Measurements from ENCODE around the gene SST. TPM values are rescaled to one million over a fixed set of nuclear protein-coding genes. Genes with fewer than 3 reads are reported as not detected.

Gene SST
- total RNA-seq, 1 experiment from 2014 or later, result not detected

DNA sequence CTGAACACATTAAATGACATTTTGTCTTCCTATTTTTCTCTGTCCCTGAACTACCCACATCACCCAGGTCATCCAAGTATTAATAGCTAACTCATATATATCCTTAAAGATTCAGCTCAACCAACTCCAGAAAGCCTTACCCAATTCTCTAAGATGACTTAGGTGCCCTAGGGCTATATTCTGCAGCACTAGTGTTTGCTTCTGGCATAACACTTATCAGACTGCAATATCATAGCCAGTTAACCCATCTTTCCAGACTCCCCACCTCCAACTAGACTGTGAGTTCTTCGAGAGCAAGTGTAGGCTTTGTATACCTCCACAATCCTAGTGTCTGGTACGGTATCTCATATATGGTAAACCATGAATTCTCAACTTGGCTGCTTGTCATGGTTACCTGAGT is 50.7 kb downstream of the SST start:
- Mint-ChIP-seq H3K4me1 (ENCODE audit: low read depth, unreplicated experiment) (no peaks in the 10 kb centered on the region), H3K9me3 (ENCODE audit: unreplicated experiment) (no peaks in the 10 kb centered on the region), H3K36me3 (ENCODE audit: insufficient read depth, unreplicated experiment) (no peaks in the 10 kb centered on the region), H3K4me3 (ENCODE audit: unreplicated experiment) (no peak overlapping the region), H3K27me3 (ENCODE audit: insufficient read depth, unreplicated experiment) (no peaks in the 10 kb centered on the region), H3K27ac (ENCODE audit: unreplicated experiment) (no peak overlapping the region)
- POLR2A ChIA-PET, result no interaction called here
- BruUV-seq (replicated peaks), result no TSS peak
- H3K4me1 ChIP-seq, result no peaks in the 10 kb centered on the region
- H3K36me3 ChIP-seq (ENCODE audit: control insufficient read depth, insufficient read depth, low read length), result no peaks in the 10 kb centered on the region
- CTCF ChIA-PET, result interaction anchor here (2.0 kb wide), 1 partner anchor 60 kb away, joined by 14 read pairs; no protein-coding TSS in a partner anchor
- no peak overlapping the region for H3K4me3 ChIP-seq (ENCODE audit: low read depth, low read length)
- TF ChIP-seq, protein P1, sequence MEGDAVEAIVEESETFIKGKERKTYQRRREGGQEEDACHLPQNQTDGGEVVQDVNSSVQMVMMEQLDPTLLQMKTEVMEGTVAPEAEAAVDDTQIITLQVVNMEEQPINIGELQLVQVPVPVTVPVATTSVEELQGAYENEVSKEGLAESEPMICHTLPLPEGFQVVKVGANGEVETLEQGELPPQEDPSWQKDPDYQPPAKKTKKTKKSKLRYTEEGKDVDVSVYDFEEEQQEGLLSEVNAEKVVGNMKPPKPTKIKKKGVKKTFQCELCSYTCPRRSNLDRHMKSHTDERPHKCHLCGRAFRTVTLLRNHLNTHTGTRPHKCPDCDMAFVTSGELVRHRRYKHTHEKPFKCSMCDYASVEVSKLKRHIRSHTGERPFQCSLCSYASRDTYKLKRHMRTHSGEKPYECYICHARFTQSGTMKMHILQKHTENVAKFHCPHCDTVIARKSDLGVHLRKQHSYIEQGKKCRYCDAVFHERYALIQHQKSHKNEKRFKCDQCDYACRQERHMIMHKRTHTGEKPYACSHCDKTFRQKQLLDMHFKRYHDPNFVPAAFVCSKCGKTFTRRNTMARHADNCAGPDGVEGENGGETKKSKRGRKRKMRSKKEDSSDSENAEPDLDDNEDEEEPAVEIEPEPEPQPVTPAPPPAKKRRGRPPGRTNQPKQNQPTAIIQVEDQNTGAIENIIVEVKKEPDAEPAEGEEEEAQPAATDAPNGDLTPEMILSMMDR (IDR thresholded peaks at IDR 0.05; ENCODE audit: insufficient read depth in 1 of 2, low read depth in 1 of 2, low read length in 1 of 2, severe bottlenecking in 1 of 2, unreplicated experiment in 1 of 2), result no peak
- no peaks in the 10 kb centered on the region for H3K27me3 ChIP-seq (replicated peaks; ENCODE audit: control insufficient read depth, insufficient read depth, low read length)
- no peak for DNase-seq
- intact Hi-C loops (cut with micrococcal nuclease; ENCODE audit: unreplicated experiment), result no loop called here
- H3K9me3 ChIP-seq, result no peaks in the 10 kb centered on the region

Other genes starting within 250 kb of the SST start
- not detected in 2 replicates for gene RTP2, start 32.2 kb upstream of the SST start, total RNA-seq (2022)
- 35.8 and 40.4 TPM in 2 replicates for gene BCL6, start 75.1 kb upstream of the SST start, total RNA-seq (2022)